Measurements from ENCODE around the gene GJB5.
A peak's percentile ranks its signal among the peaks of the same experiment; 100 is the strongest.

The GJB5 gene

DNA sequence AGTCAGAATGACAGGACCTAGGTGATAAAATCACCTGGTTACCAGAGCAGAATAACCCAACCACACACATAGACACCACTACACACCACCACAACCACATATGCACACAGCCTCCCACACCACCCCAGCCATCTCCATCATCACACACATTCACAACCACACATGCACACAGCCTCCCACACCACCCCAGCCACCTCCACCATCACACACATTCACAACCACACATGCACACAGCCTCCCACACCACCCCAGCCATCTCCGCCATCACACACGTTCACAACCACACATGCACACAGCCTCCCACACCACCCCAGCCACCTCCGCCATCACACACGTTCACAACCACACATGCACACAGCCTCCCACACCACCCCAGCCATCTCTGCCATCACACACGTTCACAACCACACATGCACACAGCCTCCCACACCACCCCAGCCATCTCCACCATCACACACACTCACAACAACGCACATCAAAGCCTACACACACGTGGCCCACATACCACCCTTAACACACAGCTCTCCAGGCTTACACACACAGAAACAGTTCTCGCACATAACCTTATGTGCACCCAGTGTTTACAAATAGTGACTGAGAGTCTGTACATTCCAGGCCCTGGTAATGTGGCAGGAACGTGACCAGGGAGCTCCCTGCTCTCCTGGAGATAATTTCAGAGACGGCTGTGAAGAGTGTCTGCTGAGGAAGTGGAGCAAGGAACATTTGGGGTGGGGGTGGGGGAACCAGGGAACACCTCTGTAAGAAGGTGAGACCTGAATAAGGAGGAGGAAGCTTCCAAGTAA is 22.9 kb downstream of the GJB5 start:
- DNase-seq = no peak

DNA sequence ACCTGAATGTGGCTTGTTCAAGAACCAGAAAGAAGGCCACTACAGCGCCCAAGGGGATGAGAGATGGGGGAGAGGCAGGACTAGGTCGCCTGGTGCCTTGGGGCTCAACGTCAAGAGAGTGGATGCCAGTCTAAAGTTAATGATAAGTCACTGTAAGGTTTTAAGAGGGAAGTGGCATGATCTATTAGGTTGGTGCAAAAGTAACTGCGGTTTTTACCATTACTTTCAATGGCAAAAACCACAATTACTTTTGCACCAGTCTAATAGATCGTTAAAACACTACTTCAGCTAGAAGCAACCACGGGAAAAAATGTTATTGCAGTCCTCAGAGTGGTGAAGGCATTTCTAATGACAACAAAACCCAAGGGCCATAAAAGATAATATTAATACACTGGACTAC is 23.5 kb downstream of the GJB5 start:
- no peak for DNase-seq

DNA sequence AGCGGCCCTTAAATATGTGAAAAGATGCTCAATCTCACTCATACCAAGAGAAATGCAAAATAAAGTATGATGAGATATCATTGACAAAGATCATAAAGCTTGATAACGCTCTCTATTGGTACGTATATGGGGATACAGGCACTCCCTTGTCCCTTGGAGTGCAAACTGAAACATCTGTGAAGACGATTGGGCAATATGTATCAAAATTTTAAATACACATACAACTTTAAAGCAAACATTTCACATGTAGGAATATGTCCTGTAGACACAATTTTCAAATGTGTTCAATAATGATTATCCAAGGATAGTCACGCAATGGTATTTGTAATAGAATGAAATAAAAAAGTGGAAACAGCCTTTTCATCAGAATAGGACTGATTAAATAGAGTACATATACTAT is 24.2 kb downstream of the GJB5 start:
- DNase-seq = no peak

DNA sequence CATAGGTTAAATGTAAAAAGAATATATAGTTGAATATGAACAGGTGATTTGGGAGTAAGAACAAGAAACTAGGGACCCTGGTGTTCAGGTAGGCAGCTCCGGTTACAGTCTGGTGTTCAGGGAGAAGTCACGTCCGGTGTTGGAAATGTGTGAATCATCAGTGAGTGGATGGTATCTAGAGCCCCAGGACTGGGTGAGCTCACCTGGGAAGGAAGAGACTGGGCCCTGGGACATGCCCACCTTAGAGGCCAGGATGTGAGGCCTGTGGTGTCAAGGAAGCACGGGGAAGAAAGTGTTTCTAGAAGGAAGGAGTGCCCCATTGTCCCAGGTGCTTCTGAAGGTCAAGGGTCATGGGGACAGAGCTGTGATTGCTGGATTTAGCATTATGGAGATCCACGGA is 24.7 kb downstream of the GJB5 start:
- DNase-seq = no peak

DNA sequence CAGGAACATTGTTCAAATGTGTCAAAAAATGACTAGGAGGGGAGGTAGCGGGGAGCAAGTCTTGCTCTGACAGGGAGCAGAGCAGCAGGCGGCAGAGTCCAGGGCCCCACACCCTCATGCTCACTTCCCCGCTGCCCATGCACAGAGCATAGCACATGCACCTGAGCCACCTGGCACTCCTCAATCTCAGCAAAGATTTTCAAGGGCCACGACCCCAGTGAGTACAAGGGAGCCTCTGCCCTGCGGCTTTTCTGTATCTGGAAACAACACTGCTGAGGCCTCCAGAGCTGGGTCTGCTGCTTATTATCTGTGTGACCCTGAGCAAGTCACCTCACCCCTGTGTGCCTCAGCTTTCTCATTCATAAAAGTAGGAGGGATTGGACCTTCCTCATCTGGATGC is 25.1 kb downstream of the GJB5 start:
- no peak for DNase-seq

DNA sequence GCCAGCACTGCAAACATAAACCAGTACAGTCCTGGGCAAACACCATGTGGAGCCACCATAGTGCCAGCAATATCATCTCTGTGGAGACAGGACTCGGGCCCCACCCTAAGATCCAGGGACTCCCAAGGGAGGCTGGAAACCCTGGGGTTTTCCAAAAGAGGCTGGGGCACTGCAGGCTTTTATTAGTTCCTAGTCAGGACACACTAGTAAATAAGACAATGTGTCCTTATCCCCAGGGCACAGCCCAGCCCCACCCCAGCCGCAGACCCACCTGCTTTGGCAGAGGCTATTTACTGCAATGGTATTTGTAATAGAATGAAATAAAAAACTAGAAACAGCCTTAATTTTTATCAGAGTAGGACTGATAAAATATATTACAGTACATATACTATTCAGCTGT is 25.7 kb downstream of the GJB5 start:
- no peak for DNase-seq

DNA sequence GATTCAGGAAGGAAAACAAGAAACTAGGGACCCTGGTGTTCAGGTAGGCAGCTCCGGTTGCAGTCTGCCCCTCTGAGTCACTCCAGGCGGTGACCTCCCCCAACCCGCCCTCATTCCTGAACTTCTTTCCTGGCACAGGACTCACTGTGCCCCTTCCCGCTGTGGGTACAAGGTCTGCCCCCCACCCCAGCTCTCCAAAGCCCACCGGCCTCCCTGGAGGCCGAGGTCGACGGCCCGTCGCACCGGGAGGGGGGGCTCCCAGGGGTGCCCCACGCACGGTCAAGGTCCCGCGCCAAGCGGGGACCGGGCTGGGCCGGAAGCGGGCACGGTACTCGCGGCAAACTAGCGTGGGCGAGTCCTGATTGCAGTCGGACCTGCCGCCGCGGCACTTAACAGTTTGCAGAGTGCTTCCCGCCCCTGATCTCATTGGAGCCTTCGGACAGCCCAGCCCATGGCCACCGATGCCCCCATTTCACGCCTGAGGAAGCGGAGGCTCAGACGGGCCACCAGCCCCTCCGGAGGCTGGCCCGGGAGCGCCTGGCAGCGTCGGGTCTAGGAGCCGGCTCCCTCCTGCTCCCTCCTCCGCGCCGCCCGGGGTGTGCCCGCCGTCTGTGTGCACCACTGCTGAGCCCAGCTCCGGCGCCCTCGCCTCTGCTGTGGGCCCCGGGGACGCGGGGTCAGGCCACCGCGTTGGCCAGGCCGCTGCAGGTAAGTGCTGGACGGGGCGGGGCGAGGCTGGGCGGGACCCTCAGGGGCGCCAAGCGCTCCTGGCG is 26.4 kb downstream of the GJB5 start, which contains the start of gene GJB3:
TSS of gene GJB3 (plus strand) at position 144 of the 773 bp plus-strand sequence. CDS start 3,549 bp downstream, outside the sequence.
- DNase-seq = no peak

DNA sequence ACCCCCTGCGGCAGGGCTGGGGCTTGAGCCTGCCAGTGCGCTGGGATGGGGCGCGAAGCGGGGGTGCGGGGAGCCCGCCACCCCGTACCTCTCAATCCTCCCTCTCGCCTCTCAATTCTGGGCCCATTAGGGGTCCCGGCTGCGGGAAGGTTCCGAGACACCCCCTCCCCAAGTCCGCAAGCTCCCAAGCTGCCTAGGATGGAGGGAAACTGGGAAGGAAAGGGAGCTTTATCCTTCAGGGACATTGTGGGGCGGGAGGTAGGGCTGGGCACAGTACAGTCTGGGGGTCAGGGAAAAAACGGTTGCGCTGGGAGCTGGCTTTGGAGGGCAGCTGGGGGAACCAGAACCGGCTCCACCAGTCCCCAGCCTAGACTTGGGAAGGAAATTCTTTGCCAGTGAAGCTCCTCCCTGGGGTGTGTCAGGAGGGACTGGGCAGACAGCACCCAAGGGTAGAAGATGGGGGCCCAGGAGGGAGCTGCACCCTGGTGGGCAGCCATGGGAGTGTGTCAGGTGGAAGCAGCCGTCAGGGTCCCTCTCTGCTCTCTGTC is 27.1 kb downstream of the GJB5 start:
- DNase-seq = no peak

DNA sequence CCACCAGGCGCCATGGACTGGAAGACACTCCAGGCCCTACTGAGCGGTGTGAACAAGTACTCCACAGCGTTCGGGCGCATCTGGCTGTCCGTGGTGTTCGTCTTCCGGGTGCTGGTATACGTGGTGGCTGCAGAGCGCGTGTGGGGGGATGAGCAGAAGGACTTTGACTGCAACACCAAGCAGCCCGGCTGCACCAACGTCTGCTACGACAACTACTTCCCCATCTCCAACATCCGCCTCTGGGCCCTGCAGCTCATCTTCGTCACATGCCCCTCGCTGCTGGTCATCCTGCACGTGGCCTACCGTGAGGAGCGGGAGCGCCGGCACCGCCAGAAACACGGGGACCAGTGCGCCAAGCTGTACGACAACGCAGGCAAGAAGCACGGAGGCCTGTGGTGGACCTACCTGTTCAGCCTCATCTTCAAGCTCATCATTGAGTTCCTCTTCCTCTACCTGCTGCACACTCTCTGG is 29.9 kb downstream of the GJB5 start:
- no peak for DNase-seq

DNA sequence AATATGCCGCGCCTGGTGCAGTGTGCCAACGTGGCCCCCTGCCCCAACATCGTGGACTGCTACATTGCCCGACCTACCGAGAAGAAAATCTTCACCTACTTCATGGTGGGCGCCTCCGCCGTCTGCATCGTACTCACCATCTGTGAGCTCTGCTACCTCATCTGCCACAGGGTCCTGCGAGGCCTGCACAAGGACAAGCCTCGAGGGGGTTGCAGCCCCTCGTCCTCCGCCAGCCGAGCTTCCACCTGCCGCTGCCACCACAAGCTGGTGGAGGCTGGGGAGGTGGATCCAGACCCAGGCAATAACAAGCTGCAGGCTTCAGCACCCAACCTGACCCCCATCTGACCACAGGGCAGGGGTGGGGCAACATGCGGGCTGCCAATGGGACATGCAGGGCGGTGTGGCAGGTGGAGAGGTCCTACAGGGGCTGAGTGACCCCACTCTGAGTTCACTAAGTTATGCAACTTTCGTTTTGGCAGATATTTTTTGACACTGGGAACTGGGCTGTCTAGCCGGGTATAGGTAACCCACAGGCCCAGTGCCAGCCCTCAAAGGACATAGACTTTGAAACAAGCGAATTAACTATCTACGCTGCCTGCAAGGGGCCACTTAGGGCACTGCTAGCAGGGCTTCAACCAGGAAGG is 30.5 kb downstream of the GJB5 start:
- no peak for DNase-seq

DNA sequence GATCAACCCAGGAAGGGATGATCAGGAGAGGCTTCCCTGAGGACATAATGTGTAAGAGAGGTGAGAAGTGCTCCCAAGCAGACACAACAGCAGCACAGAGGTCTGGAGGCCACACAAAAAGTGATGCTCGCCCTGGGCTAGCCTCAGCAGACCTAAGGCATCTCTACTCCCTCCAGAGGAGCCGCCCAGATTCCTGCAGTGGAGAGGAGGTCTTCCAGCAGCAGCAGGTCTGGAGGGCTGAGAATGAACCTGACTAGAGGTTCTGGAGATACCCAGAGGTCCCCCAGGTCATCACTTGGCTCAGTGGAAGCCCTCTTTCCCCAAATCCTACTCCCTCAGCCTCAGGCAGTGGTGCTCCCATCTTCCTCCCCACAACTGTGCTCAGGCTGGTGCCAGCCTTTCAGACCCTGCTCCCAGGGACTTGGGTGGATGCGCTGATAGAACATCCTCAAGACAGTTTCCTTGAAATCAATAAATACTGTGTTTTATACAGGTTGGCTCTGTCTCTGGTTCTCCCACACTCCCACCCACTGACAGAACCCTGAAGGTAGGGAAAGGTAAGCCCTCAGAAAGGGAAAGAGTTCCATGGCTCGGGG is 31.1 kb downstream of the GJB5 start:
- no peak for DNase-seq

DNA sequence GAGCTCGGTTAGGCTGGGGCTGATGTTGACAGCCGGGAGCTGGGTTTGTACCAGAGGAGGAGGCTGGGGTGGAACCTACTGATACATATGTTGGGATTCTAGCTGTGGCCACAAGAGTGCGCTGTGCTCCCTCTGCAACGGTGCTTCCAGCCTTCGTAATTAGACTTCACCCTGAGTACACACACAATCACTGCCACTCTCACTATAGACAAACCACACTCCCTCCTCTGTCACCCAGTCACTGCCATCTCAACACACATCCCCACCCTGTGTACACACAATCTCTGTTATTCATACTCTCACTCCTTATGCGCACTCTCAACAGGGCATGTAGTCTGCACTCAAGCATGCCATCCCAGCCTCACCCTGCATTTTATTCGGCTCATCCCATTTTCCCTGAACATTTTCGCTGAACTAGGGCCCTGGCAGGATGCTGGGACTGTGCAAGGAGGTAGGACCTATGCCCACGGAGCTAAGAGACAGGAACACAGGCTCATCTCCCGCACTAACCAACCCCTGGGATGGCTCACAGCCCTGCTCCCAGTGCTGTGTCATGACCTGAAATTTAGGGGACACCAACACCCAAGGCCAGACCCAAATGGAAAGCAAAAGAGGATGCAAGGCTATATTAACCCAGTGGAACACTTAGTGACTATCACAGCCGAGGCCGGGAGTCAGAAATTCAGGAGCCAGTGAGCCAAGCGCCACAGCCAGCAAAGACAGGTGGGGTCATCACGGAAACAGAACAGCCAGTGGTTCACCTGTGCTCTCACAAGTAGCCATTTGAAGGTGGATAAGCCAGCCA is 31.9 kb downstream of the GJB5 start:
- peak; percentile 35 for DNase-seq

DNA sequence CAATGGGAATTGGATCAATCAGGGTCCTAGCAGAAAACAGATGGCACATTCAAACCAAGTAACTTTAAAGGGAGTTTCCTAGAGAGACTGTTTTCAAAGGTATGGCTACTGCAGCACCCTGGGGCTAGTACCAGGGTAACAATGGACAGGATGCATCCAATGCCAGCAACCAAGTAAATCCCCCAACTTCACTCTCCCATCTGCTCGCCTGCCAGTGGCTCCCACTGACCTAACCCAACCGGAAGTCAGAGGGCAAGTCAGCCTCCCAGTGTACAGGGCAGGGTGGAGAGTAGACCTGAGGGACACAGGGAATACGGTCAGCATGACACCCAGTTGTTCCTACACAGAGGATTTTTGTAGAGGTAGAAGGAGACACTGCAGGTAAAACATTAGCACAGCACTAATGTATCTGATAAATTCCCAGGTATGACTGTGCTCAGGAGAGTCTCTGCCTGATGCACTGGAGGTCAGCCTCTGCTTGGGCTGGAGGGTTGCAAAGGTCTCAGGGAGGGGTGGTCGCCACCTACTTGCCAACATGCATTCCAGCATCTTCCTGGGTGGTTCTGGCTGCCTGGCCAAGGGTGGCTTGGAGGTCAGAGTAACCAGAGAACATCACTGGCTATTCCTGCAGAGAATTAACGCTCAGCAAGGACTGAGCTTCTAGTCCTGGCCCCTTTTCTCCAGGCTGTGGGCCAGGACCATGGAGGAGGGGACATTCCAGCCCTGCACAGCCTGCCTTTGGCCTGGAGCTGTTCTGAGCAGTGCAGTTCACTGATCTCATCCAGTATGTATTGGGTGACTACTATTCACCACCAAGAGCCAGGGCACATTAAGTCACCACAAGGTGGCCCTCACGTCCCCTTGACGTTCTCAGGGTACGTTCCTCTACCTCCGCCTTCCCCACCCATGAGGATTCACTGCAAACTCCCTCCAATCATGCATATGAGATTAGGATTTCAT is 32.9 kb downstream of the GJB5 start:
- DNase-seq = no peak

DNA sequence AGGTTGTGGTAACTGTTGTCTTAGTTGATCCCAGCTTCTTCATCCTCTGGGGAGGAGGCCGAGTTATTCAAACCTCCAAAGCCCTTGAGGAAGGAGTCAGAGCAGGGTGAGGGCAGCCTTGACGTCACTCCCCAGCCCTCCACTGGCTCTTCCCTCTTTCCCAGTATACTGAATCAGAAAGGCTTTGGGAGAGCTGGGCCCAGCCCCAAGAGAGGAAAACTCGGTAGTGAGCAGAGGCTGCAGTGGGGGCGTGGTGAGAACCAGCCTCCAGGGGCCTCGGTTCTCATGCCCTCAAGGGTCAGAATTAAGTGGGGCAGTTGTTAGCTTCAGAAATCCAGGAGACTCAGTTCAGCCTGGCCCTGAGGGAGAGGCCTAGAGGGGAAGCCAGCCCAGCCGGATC is 36.1 kb downstream of the GJB5 start:
- DNase-seq = no peak

DNA sequence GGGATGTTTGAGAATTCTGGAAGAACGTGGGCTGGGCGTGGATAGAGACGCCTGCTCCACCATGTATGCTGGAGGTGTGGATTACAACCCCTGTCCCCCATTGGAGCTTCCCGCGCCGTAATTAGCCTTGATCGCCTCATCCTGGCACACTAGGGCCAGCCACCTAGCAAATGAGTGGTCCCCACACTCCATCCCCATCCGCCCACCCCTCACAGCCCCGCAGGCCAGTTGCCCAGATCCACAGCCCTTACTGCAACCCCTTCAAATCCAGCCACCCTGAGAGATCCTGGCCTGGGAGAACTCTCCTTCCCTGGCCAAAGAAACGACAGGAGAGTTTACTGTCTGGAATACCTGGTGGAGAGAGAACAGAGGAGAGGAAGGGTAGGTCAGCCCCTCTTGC is 37.6 kb downstream of the GJB5 start:
- DNase-seq = no peak

DNA sequence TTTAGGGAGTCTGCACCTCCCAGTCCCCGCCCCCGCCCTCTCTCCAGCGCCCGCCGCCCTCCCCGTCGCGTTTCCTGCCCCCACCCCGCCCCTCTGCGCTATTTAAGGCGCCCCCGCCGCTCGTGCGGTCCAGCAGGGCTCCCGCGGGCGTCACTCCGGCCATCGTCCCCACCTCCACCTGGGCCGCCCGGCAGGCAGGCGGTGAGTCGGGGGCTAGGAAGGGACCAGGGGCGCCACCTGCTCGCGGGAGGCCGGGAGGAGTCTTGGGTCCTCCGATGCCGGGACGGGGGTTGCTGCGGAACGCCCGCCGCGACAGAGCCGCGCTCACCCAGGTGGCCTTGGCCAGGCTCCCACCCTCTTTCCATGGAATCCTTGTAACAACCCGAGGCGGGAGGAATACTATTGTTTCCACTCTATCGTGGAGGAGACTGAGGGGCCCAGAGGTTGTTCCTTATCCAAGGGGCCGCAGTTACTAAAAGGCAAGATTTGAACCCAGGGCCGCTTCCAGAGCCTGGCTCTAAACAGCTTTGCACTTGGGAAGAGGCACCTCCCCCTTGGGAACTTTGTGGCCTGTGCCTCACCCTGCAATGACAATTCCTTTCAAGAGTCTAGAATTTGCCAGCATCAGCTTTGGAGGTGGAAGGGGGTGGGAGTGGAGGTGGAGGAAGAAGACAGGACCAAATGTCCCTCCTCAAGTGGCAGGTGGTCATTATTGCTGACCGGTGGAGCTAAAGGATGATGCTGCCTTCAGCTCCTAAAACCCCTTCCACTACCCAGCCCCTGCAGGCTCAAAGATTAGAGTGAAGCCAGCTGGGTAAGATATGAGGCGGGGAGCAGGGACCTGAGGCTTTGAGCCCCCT is 38.3 kb downstream of the GJB5 start, which contains the start of gene GJA4:
TSS of gene GJA4 (plus strand) at position 132 of the 860 bp plus-strand sequence. CDS start 1,215 bp downstream, outside the sequence.
- DNase-seq = no peak

DNA sequence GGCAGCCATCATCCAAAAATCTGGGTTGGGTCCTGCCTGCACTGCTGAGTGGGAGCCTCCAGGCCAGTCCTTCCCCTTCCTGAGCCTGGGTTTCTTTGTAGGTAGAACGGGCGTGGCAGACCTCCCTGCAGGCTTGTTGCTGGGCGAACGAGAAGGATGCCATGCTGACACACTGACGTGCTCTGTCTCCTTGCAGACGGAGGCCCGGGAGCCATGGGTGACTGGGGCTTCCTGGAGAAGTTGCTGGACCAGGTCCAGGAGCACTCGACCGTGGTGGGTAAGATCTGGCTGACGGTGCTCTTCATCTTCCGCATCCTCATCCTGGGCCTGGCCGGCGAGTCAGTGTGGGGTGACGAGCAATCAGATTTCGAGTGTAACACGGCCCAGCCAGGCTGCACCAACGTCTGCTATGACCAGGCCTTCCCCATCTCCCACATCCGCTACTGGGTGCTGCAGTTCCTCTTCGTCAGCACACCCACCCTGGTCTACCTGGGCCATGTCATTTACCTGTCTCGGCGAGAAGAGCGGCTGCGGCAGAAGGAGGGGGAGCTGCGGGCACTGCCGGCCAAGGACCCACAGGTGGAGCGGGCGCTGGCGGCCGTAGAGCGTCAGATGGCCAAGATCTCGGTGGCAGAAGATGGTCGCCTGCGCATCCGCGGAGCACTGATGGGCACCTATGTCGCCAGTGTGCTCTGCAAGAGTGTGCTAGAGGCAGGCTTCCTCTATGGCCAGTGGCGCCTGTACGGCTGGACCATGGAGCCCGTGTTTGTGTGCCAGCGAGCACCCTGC is 39.3 kb downstream of the GJB5 start:
- no peak for DNase-seq

DNA sequence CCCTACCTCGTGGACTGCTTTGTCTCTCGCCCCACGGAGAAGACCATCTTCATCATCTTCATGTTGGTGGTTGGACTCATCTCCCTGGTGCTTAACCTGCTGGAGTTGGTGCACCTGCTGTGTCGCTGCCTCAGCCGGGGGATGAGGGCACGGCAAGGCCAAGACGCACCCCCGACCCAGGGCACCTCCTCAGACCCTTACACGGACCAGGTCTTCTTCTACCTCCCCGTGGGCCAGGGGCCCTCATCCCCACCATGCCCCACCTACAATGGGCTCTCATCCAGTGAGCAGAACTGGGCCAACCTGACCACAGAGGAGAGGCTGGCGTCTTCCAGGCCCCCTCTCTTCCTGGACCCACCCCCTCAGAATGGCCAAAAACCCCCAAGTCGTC is 39.9 kb downstream of the GJB5 start:
- no peak for DNase-seq

DNA sequence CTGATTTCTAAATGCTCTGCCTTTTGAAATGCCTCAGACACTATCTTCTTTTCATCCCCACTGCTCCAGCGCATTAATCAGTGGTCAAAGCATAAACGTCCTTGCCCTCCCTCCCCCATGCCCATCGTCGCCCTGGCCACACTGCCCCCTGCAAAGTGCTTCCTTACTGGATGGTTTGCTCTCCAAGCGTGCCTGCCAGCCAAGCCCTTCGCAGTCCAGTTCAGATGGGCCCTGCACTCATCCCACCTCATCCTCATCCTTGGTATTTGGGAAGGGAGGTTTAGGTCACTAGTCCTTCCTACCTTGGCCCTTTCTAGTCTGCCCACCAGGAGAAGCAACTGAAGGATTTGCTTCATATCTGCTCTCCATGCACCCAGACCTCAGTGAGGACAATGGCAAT is 41.1 kb downstream of the GJB5 start:
- no peak for DNase-seq

All from amniotic stem cell (primary cell).